ENCODE data around the gene XIRP1.

GRCh38 chr3:39166134-39166710 is 26.2 kb downstream of the XIRP1 start:
- TF ChIP-seq POLR2A (IDR thresholded peaks at IDR 0.05; ENCODE audit: low read length), result no peak
- TF ChIP-seq GATA1 (IDR thresholded peaks at IDR 0.05; ENCODE audit: low read depth, low read length), result no peak

Measured in erythroblast (primary cell).